Choroid plexus epithelial cell (primary cell): ENCODE data around the gene TKFC.

Experiments used
- DNase-seq: peaks from one replicate; pipeline ENCODE4 v3.0.0-alpha.2; 2010; ENCODE audit warnings: low read depth
- H3K4me3 ChIP-seq: 2 replicates; pipeline ENCODE4 v1.5.1; 2011; ENCODE audit warnings: low read depth, mild to moderate bottlenecking, control low read depth, low read length, moderate library complexity
- CTCF ChIP-seq: conservative IDR thresholded peaks from 2 replicates; pipeline ENCODE4 v1.5.1; 2011; ENCODE audit warnings: low read depth, mild to moderate bottlenecking, control low read depth, inconsistent platforms, low read length, moderate library complexity

Gene TKFC

GRCh38 chr11:61368646-61369045, 35.6 kb downstream of the TKFC start:
- H3K4me3 ChIP-seq = no peak overlapping the region
- no peak for TF ChIP-seq CTCF
- no peak for DNase-seq

- no peak for TF ChIP-seq CTCF
- DNase-seq = peak; percentile 96
- no peak overlapping the region for H3K4me3 ChIP-seq
These were observed 36.6 kb downstream of the TKFC start for GRCh38 chr11:61369372-61370348.

- DNase-seq = peak; percentile 46
- no peak overlapping the region for H3K4me3 ChIP-seq
- no peak for TF ChIP-seq CTCF
These were observed 37.4 kb downstream of the TKFC start for GRCh38 chr11:61370349-61371005.

GRCh38 chr11:61372659-61373420, 39.8 kb downstream of the TKFC start:
- TF ChIP-seq CTCF = no peak

GRCh38 chr11:61375761-61376108, 42.7 kb downstream of the TKFC start:
- no peak overlapping the region for H3K4me3 ChIP-seq
- TF ChIP-seq CTCF = no peak
- DNase-seq = no peak

More at GRCh38 chr11:61372659-61373420, 39.8 kb downstream of the TKFC start:
- DNase-seq = no peak
- H3K4me3 ChIP-seq = no peak overlapping the region

- no peak for TF ChIP-seq CTCF
- DNase-seq = peak; percentile 46
- no peak overlapping the region for H3K4me3 ChIP-seq
These were observed 44.6 kb downstream of the TKFC start for GRCh38 chr11:61377461-61378160.
